Right lobe of liver (tissue), 6 donors: ENCODE results near the gene SLC44A5. TPM values are rescaled to one million over a fixed set of nuclear protein-coding genes. Genes with fewer than 3 reads are reported as not detected.
"Not testable (repeated sequence)": the region's sequence is repeated elsewhere in the genome, so short reads cannot be mapped to it uniquely, and the experiment has no call there.

Source experiments
- ATAC-seq, 4 donors: fragments of 200-7000 bp; cut with Tn5 transposase; one replicate each; pipeline ENCODE4 v1.9.1; 2020; ENCODE audit warnings: mild to moderate bottlenecking in 4 of 4, moderate library complexity in 4 of 4
- DNase-seq, 3 donors: peaks; one replicate each; pipeline ENCODE4 v3.0.0-alpha.2; 2020
- H3K27ac ChIP-seq, 3 donors: fragments of 200-600 bp; one replicate each; pipeline ENCODE4 v1.8.0; 2022
- H3K27me3 ChIP-seq, 2 donors: fragments of 200-600 bp; one replicate each; pipeline ENCODE4 v1.8.0; 2022
- H3K36me3 ChIP-seq, 4 donors: fragments of 200-600 bp; sonication (generic) in 1 of 4; one replicate each; pipeline versions ENCODE4 v1.5.1 to v1.8.0; 2017 to 2022; ENCODE audit warnings: control low read depth in 1 of 4
- H3K4me1 ChIP-seq, 4 donors: fragments of 200-600 bp; sonication (generic) in 1 of 4; one replicate each; pipeline versions ENCODE4 v1.5.1 to v1.8.0; 2017 to 2022; ENCODE audit warnings: control low read depth in 1 of 4
- H3K4me3 ChIP-seq, 3 donors: fragments of 200-600 bp; one replicate each; pipeline ENCODE4 v1.8.0; 2022
- H3K9me3 ChIP-seq, 4 donors: fragments of 200-600 bp; sonication (generic) in 1 of 4; one replicate each; pipeline versions ENCODE4 v1.5.1 to v1.8.0; 2017 to 2022; ENCODE audit warnings: control low read depth in 1 of 4
- CTCF ChIP-seq, 4 donors: fragments of 200-600 bp in 3 of 4; fragments of 450-650 bp in 1 of 4; IDR thresholded peaks; one replicate each; pipeline versions ENCODE4 v1.5.1 to v1.8.0; 2016 to 2022; ENCODE audit warnings: antibody characterized with exemption in 4 of 4, mild to moderate bottlenecking in 2 of 4
- POLR2A ChIP-seq: fragments of 450-650 bp; IDR thresholded peaks from one replicate; pipeline ENCODE4 v1.6.1; 2017; ENCODE audit warnings: antibody characterized with exemption, mild to moderate bottlenecking
- WGBS: methylation state at CpG from one replicate; pipeline ENCODE4 v1.1.6; 2018; ENCODE audit warnings: low coverage, low lambda C conversion rate; ENCODE audit not compliant: insufficient coverage; ENCODE audit errors: missing lambda C conversion rate; 5-methylcytosine and 5-hydroxymethylcytosine counted together
- intact Hi-C, 2 donors: fragments of 100-400 bp; cut with DNase I; formaldehyde crosslinking; loops; one replicate each; pipeline versions ENCODE4 v1.11.2 to v1.14.1; 2022
- total RNA-seq, 6 experiments: library from RNA; depleted of rRNA in 2 of 6; stranded (reverse); fragments of >200 nt in 2 of 6; fragmentation: NEBNext Ultra II Directional in 3 of 6; extraction: Animal tissue kit (Norgen Biotek cat#: 25700) in 3 of 6; gene quantifications; one replicate each; pipeline versions ENCODE4 v1.1.0 to v1.2.4, GENCODE V29; 2016 to 2023
- donor health status: DM: no; HTN: yes; CAD: no.
- donor health status: DM: no; HTN: no; CAD: no.
- donor health status: DM: no; HTN: no; CAD: no.
- donor health status: DM: no; HTN: yes; CAD: no.
- donor health status: DM: no; HTN: yes; CAD: no.

Gene SLC44A5
- total RNA-seq, 6 experiments from 2014 or later, result 0.14 to 1.4 (median 0.59) TPM; not detected in 1

GRCh38 chr1:75412616-75413015 is 198.3 kb downstream of the SLC44A5 start:
- intact Hi-C loops, result no loop called here
- Histone ChIP-seq H3K9me3 (no peaks in the 10 kb centered on the region), H3K36me3 (no peaks in the 10 kb centered on the region), H3K4me1 (no peaks in the 10 kb centered on the region), H3K27me3 (no peaks in the 10 kb centered on the region), H3K4me3 (no peak overlapping the region), H3K27ac (no peak overlapping the region)
- TF ChIP-seq CTCF (IDR thresholded peaks at IDR 0.05) (no peak), POLR2A (no peak)
- DNase-seq (no peak), ATAC-seq (no peak)
- 65% methylated on average over 3 of the region's 3 CpGs for WGBS

- WGBS, result 42% methylated on average over 1 of the region's 1 CpG
- intact Hi-C loops, result not testable (repeated sequence)
Measured at GRCh38 chr1:75404681-75405080, 206.2 kb downstream of the SLC44A5 start.

GRCh38 chr1:75403147-75403646 is 207.7 kb downstream of the SLC44A5 start:
- 67% methylated on average over 1 of the region's 5 CpGs for WGBS
- intact Hi-C loops, ATAC-seq: not testable (repeated sequence)

More at GRCh38 chr1:75404681-75405080, 206.2 kb downstream of the SLC44A5 start:
- not testable (repeated sequence) for H3K36me3 ChIP-seq, H3K4me3 ChIP-seq, DNase-seq, H3K9me3 ChIP-seq, H3K4me1 ChIP-seq, ATAC-seq, H3K27me3 ChIP-seq, H3K27ac ChIP-seq

GRCh38 chr1:75400716-75401115 is 210.2 kb downstream of the SLC44A5 start:
- WGBS, result 75% methylated on average over 1 of the region's 1 CpG
- no peaks in the 10 kb centered on the region for H3K9me3 ChIP-seq

More at GRCh38 chr1:75403147-75403646, 207.7 kb downstream of the SLC44A5 start:
- H3K36me3 ChIP-seq, H3K9me3 ChIP-seq, H3K4me1 ChIP-seq, H3K27ac ChIP-seq, H3K27me3 ChIP-seq, H3K4me3 ChIP-seq, DNase-seq: not testable (repeated sequence)

GRCh38 chr1:75396745-75397144 is 214.2 kb downstream of the SLC44A5 start:
- ATAC-seq, result no peak

More at GRCh38 chr1:75400716-75401115, 210.2 kb downstream of the SLC44A5 start:
- DNase-seq, result no peak
- TF ChIP-seq CTCF (IDR thresholded peaks at IDR 0.05) (no peak), POLR2A (no peak)
- Histone ChIP-seq H3K27me3 (no peaks in the 10 kb centered on the region), H3K27ac (no peak overlapping the region), H3K4me3 (no peak overlapping the region), H3K4me1 (no peaks in the 10 kb centered on the region), H3K36me3 (no peaks in the 10 kb centered on the region)
- intact Hi-C loops, result no loop called here
- ATAC-seq, result no peak

More at GRCh38 chr1:75396745-75397144, 214.2 kb downstream of the SLC44A5 start:
- DNase-seq, result no peak
- Histone ChIP-seq H3K4me1 (no peaks in the 10 kb centered on the region), H3K36me3 (no peaks in the 10 kb centered on the region), H3K4me3 (no peak overlapping the region), H3K9me3 (no peaks in the 10 kb centered on the region), H3K27me3 (no peaks in the 10 kb centered on the region), H3K27ac (no peak overlapping the region)
- intact Hi-C loops, result no loop called here
- WGBS, result 27% methylated on average over 1 of the region's 1 CpG
- no peak for TF ChIP-seq POLR2A
- no peak for TF ChIP-seq CTCF (IDR thresholded peaks at IDR 0.05)
